ENCODE measurements around the gene ZNF780B. TPM values are rescaled to one million over a fixed set of nuclear protein-coding genes. Genes with fewer than 3 reads are reported as not detected.

Gene ZNF780B
- total and polyA plus RNA-seq, 9 donors = 5.4 to 36.1 (median 25.4) TPM

DNA sequence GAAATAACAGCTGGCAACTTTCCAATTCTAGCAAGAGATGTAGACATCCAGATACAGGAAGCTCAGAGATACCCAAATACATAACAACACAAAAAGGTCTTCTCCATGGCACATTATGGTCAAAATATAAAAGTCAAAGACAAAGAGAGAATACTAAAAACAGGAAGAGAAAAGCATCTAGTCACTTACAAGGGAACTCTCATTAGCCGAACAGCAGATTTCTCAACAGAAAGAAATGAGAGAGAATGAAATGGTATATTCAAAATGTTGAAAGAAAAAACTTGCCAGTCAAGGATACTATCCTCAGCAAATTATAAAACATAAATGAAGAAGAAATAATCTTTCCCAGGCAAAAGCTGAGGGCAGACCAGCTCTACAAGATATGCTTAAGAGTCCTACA, 22.3 kb upstream of the ZNF780B start:
- no peak overlapping the region for H3K27ac ChIP-seq
- H3K4me3 ChIP-seq = no peak overlapping the region
- no peaks in the 10 kb centered on the region for H3K36me3 ChIP-seq
- no peak for DNase-seq
- H3K9me3 ChIP-seq = peaks cover 0 to 28% of the 10 kb centered on the region in 2 donors
- WGBS, 3 donors = 90 to 100% (median 99%) methylated on average over 1 of the region's 1 CpG
- intact Hi-C loops (cut with DNase I) = no loop called here
- no peaks in the 10 kb centered on the region for H3K4me1 ChIP-seq (ENCODE audit: insufficient read depth)
- H3K27me3 ChIP-seq = no peaks in the 10 kb centered on the region
- TF ChIP-seq POLR2A (IDR thresholded peaks at IDR 0.05) = no peak
- no peak for TF ChIP-seq EP300 (IDR thresholded peaks at IDR 0.05)
- TF ChIP-seq, protein P1, sequence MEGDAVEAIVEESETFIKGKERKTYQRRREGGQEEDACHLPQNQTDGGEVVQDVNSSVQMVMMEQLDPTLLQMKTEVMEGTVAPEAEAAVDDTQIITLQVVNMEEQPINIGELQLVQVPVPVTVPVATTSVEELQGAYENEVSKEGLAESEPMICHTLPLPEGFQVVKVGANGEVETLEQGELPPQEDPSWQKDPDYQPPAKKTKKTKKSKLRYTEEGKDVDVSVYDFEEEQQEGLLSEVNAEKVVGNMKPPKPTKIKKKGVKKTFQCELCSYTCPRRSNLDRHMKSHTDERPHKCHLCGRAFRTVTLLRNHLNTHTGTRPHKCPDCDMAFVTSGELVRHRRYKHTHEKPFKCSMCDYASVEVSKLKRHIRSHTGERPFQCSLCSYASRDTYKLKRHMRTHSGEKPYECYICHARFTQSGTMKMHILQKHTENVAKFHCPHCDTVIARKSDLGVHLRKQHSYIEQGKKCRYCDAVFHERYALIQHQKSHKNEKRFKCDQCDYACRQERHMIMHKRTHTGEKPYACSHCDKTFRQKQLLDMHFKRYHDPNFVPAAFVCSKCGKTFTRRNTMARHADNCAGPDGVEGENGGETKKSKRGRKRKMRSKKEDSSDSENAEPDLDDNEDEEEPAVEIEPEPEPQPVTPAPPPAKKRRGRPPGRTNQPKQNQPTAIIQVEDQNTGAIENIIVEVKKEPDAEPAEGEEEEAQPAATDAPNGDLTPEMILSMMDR (IDR thresholded peaks at IDR 0.05) = no peak

DNA sequence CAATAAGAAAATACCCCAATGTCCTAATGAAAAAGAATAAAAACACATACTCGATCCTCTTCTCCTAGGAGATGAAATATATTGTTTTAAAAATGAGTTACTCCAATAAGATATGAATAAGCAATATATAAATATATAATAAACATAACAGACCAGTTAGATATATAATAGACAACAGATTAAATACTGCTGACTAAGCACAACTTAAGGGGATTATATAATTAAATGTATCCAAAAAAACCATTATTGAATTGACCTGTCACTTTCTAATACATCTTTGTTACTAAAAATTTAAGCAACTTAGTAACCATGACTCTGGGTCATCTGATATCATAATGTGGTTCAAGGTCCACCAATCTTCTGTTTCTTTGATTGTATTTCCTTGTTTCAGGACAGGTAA, 14.0 kb upstream of the ZNF780B start:
- TF ChIP-seq, protein P1 (IDR thresholded peaks at IDR 0.05) = no peak
- TF ChIP-seq POLR2A (IDR thresholded peaks at IDR 0.05) (no peak), EP300 (IDR thresholded peaks at IDR 0.05) (no peak)
- intact Hi-C loops (cut with DNase I) = no loop called here

DNA sequence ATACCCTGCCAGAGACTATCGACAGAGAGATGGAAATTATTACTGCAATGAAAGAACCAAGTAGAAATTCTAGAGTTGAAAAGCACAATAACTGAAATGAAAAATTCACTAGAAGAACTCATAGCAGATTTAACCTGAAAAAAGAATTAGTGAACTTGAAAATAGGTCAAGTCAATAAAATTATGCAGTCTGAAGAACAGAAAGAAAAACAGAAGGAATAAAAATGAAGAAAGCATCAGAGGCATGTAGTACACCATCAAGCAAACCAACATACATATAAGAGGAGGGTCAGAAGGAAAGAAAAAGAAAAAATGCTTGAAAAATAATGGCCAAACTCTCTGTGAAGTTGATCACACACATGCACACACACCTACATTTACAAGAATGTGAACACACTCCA, 3.6 kb upstream of the ZNF780B start:
- Histone ChIP-seq H3K36me3 (no peaks in the 10 kb centered on the region), H3K27ac (no peak overlapping the region), H3K9me3 (no peaks in the 10 kb centered on the region), H3K27me3 (no peaks in the 10 kb centered on the region), H3K4me3 (no peak overlapping the region), H3K4me1 (ENCODE audit: insufficient read depth) (no peaks in the 10 kb centered on the region)
- intact Hi-C loops (cut with DNase I) = no loop called here
- no peak for DNase-seq
- TF ChIP-seq EP300 (IDR thresholded peaks at IDR 0.05) (no peak), POLR2A (IDR thresholded peaks at IDR 0.05) (no peak)
- TF ChIP-seq, protein P1 (IDR thresholded peaks at IDR 0.05) = no peak
- WGBS, 3 donors = 89 to 96% (median 96%) methylated on average over 1 of the region's 1 CpG

More for the DNA sequence above, 14.0 kb upstream of the ZNF780B start:
- H3K27ac ChIP-seq = no peak overlapping the region
- no peaks in the 10 kb centered on the region for H3K36me3 ChIP-seq
- H3K4me1 ChIP-seq (ENCODE audit: insufficient read depth) = no peaks in the 10 kb centered on the region
- H3K9me3 ChIP-seq = peaks cover 0 to 10% of the 10 kb centered on the region in 2 donors
- no peak for DNase-seq
- no peak overlapping the region for H3K4me3 ChIP-seq
- no peaks in the 10 kb centered on the region for H3K27me3 ChIP-seq
- 94 to 98% (median 97%) methylated on average over 1 of the region's 1 CpG for WGBS, 3 donors

DNA sequence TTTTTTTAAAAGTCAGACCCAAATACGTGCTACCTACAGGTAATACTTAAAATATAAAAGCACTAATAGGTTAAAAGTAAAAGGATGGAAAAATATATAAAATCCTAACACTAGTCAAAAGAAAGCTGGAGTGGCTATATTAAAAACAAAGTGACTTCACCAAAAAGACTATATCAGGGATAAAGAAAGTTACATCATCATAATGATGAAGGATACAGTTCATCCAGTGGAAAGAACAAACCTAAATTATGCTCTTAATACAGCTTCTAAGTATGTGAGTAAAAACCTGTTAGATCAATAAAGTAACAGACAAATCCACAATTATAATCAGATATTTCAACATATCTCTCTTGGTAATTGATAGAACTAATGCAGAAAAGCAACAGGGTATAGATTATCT, 1.1 kb upstream of the ZNF780B start:
- H3K4me3 ChIP-seq = no peak overlapping the region
- WGBS, 3 donors = 67 to 86% (median 81%) methylated on average over 1 of the region's 1 CpG
- no peak for DNase-seq
- TF ChIP-seq, protein P1 (IDR thresholded peaks at IDR 0.05) = no peak
- no peak for TF ChIP-seq EP300 (IDR thresholded peaks at IDR 0.05)
- TF ChIP-seq POLR2A (IDR thresholded peaks at IDR 0.05) = no peak
- no peaks in the 10 kb centered on the region for H3K27me3 ChIP-seq
- no peaks in the 10 kb centered on the region for H3K36me3 ChIP-seq
- H3K9me3 ChIP-seq = no peaks in the 10 kb centered on the region
- intact Hi-C loops (cut with DNase I) = no loop called here
- no peaks in the 10 kb centered on the region for H3K4me1 ChIP-seq (ENCODE audit: insufficient read depth)
- H3K27ac ChIP-seq = no peak overlapping the region
